HG02798 (cell line): Measurements from ENCODE around the gene ADAM12.

Source experiments
- ATAC-seq: cut with Tn5 transposase; IDR thresholded peaks from one replicate; pipeline ENCODE4 v1.9.1; 2021; ENCODE audit warnings: mild to moderate bottlenecking; ENCODE audit not compliant: unreplicated experiment, poor library complexity

ADAM12 gene

GRCh38 chr10:126130271-126130710, 258.0 kb downstream of the ADAM12 start:
- no peak for ATAC-seq

GRCh38 chr10:126129026-126129425, 259.3 kb downstream of the ADAM12 start:
- no peak for ATAC-seq

DNA sequence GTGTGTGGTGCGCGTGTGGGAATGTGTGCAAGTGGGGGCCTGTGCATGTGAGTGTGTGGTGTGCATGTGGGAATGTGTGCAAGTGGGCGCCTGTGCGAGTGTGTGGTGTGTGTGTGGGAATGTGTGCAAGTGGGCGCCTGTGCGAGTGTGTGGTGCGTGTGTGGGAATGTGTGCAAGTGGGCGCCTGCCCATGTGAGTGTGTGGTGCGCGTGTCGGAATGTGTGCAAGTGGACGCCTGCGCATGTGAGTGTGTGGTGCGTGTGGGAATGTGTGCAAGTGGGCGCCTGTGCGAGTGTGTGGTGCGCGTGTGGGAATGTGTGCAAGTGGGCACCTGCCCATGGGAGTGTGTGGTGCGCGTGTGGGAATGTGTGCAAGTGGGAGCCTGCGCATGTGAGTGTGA, 259.7 kb downstream of the ADAM12 start:
- ATAC-seq: no peak

DNA sequence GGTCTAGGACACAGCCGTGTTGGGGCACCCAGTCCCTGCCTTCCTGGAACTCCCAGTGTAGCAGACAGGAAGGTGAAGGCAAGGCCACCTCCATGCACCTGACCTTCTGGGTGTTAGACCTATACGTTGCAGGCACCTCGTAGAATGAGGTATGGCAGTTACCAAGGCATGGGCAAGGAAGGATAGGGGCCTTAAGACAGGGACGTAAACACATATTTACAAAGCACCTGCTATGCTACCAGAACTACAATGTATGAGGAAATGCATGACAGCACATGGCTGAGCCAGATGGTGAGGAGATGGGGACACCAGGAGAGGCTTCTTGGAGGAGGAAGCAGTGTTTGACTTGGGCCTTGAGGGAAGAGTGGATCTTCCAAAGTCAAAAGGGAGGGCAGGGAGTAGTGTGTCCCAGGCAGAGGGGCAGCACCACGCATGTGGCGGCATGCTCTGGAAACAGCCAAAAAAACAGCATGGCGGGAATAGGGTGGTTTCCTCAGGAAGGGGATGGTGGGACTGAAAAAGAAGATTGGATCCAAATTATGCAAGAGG, 260.7 kb downstream of the ADAM12 start:
- ATAC-seq: no peak

- no peak for ATAC-seq
Measured at GRCh38 chr10:126126866-126127265, 261.4 kb downstream of the ADAM12 start.

- no peak for ATAC-seq
Measured at GRCh38 chr10:126126023-126126422, 262.3 kb downstream of the ADAM12 start.

- no peak for ATAC-seq
Measured at GRCh38 chr10:126124668-126125349, 263.5 kb downstream of the ADAM12 start.

GRCh38 chr10:126124046-126124445, 264.2 kb downstream of the ADAM12 start:
- ATAC-seq: no peak

DNA sequence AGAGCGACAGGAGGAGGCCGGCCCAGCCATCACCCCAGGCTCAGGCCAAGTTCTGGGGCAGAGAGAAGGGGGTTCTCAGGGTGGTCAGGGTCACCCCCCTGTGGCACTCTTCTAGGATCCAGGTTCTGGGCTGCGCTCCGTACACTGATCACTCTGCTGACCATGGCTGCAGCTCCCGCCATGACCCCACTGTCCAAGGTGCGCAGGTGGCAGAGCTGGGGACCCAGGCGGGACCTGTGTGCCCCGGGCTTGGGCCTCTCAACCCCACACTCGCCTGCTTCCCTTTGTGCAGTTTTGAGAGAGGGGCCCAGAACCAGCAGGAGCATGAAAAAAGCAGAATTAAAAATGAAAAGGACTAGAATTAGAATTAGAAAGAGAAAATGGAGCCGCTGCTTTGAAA, 264.8 kb downstream of the ADAM12 start:
- no peak for ATAC-seq

GRCh38 chr10:126122881-126123280, 265.4 kb downstream of the ADAM12 start:
- no peak for ATAC-seq

DNA sequence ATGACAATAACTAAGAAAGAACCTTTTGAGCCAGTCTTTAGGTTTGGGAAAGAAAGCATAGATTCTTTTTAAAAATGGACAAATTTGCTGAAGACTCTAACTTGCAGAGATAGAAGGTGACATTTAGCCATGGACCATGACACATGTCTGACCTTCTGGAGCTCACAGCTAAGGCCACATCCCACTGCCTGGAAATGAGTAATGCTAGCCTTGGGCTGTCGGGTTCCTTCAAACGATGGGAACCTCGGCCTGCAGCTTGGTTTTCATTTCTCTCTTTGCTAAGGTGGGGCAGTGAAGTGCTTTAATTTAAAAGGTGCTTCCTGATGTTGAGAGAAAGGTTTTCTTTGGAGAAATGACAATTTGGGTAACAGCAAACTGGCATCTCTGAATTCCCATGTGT, 268.7 kb downstream of the ADAM12 start:
- ATAC-seq: no peak

DNA sequence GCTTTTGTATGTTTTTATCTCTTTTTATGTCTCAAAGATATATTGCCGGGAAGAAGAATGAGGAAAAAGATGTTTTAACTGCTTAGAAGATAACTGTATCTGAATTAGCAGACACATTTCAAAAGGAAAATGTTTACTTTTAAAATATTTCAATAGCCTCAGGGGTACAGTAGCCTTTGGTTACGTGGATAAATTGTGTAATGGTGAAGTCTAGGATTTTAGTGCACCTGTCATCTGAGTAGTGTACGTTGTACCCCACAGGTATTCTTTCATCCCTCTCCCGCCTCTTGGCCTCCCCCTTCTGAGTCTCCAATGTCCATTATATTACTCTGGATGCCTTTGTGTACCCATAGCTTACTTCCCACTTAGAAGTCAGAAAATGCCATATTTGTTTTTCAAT, 269.8 kb downstream of the ADAM12 start:
- ATAC-seq: no peak

GRCh38 chr10:126117196-126117595, 271.1 kb downstream of the ADAM12 start:
- no peak for ATAC-seq

DNA sequence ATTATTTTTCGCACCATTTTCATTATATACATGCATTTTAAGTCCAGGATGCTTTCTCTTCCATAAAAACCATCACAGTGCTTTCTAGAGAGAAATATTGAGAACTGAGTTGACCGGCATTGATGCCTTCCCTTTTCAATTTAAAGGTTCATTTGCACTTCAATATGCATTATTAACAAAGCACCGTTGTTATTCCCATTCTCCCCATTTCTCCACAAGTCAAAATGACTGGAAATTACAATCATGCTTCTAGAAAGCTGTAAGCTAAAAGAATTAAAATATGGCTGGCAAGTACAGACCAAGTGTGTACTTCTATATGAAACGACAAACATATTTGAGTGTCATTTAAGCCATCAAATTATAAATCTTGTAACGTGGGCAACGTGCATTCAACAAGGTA, 272.4 kb downstream of the ADAM12 start:
- ATAC-seq: no peak

- ATAC-seq: no peak
Measured at GRCh38 chr10:126114884-126115555, 273.3 kb downstream of the ADAM12 start.

DNA sequence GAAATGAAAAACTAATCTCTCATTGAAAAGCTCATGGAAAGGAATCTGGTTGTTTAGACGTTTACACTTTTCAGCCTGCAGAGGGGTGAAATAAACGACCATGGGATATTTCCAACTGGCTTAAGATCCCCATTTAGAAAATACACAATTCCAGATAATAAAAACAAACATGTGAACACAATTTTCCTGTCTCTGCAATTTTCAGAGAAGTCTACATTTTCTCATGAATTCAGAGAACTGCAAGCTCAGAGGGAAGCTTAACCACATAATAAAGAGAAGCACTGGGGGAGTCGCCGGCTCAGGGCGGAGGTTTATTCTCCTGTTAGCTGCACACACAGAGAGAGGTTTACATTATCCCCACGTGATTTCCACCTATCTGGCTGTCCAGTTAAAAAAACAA, 276.8 kb downstream of the ADAM12 start:
- no peak for ATAC-seq

GRCh38 chr10:126110489-126111180, 277.6 kb downstream of the ADAM12 start:
- no peak for ATAC-seq

- no peak for ATAC-seq
Measured at GRCh38 chr10:126109893-126110292, 278.4 kb downstream of the ADAM12 start.

DNA sequence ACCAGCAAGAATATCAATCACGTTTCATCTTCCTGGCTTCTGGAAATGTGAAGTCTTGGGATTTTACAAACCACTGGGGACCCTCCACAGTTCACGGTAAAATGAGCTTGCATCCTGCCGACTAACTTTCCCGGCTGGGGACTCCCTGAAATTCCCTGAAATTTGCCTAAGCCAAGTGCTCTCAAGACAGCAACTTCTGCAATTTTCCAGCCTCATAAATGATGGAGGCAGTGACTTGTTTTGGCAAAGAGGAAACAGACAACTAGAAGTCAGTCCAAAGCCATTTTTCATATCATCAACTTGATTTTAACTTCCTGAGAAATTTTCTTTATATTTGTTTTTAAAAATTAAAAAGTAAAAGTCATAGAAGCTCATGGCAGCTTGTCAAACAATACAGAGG, 279.6 kb downstream of the ADAM12 start:
- ATAC-seq: no peak

DNA sequence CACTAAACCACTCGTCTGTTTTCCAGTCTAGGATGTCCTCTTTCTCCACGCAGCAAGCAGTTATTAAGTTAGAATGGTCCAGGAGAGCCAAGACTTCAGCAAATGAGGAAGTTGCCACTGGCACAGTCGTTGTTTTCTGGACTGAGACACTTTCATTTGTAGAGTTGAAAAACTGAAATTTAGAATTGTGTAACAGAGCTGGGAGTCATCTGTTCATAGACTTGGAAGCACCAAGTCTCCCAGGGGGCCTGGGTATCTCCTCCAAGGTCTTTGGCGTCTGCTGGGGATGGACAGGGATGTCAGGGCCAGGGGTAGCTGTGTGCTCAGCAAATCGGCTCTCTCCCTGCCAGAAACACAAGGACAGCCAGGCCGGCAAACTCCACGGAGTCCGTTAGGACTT, 283.5 kb downstream of the ADAM12 start:
- no peak for ATAC-seq

DNA sequence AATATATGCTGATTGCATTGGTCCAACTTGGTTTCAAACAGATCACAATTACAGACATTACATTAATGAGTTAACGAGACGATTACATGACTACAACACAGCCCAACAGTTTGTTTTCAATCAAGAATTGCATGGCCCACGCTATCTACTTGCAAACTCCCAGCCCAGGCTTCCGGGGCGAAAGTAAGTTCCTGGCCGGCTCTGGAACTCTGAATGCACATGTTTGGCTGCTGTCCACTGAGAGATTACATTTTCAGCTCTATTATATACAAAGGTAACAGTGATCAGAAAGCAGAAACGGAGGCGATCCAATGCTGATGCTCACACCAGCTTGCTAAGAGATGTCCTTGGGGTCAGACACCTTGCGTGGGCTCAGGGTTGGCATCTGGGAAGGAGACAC, 285.6 kb downstream of the ADAM12 start:
- ATAC-seq: no peak
